ENCODE results near the gene TMEM117. TPM values are rescaled to one million over a fixed set of nuclear protein-coding genes. Genes with fewer than 3 reads are reported as not detected.

TMEM117 gene
- total RNA-seq, 1 donor from 2014 or later = 3.8 TPM

DNA sequence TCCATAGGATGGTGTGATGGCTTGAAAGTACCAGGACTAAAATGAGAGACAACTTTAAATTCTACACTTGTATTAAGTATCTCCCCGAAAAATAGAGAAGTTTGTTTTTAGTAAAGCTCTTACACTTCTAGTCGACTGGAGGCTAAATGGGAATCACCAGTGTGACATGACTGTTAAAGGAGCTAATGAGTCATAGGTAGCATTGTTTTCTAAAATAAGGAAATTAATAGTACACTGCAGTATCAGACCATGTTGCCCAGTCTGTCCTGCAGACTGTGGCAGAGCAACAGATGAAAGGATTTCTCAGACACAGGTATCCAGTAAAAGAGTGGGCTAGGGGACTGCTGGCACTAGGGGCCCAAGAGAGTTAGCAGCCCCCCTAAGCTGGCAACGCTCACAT is 140.1 kb downstream of the TMEM117 start:
- H3K4me3 ChIP-seq (ENCODE audit: low read depth, low read length) = no peak overlapping the region
- TF ChIP-seq, protein P1, sequence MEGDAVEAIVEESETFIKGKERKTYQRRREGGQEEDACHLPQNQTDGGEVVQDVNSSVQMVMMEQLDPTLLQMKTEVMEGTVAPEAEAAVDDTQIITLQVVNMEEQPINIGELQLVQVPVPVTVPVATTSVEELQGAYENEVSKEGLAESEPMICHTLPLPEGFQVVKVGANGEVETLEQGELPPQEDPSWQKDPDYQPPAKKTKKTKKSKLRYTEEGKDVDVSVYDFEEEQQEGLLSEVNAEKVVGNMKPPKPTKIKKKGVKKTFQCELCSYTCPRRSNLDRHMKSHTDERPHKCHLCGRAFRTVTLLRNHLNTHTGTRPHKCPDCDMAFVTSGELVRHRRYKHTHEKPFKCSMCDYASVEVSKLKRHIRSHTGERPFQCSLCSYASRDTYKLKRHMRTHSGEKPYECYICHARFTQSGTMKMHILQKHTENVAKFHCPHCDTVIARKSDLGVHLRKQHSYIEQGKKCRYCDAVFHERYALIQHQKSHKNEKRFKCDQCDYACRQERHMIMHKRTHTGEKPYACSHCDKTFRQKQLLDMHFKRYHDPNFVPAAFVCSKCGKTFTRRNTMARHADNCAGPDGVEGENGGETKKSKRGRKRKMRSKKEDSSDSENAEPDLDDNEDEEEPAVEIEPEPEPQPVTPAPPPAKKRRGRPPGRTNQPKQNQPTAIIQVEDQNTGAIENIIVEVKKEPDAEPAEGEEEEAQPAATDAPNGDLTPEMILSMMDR (conservative IDR thresholded peaks at IDR 0.05; ENCODE audit: low read depth, low read length) = no peak
- DNase-seq (ENCODE audit: low read depth) = no peak

- TF ChIP-seq, protein P1 (conservative IDR thresholded peaks at IDR 0.05; ENCODE audit: low read depth, low read length) = no peak
- H3K4me3 ChIP-seq (ENCODE audit: low read depth, low read length) = no peak overlapping the region
- no peak for DNase-seq (ENCODE audit: low read depth)
These were observed 142.7 kb downstream of the TMEM117 start for GRCh38 chr12:43978556-43978955.

DNA sequence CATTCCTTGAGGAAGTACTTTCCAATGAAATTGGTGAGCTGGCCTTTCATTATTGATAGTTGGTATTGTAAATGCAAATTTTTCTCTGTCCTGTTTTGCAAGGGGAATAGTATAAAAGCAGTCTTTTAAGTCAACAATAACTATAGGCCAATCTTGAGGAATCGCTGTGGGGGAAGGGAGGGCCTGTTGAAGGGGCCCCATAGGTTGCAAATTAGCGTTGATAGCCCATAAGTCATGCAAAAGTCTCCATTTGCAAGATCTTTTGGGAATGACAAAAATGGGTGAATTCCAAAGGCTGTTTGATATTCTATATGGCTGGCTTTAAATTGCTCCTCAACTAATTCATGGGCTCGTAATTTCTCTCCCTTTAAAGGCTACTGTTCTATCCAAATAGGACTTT is 143.6 kb downstream of the TMEM117 start:
- TF ChIP-seq, protein P1 (conservative IDR thresholded peaks at IDR 0.05; ENCODE audit: low read depth, low read length) = no peak
- no peak for DNase-seq (ENCODE audit: low read depth)
- no peak overlapping the region for H3K4me3 ChIP-seq (ENCODE audit: low read depth, low read length)

DNA sequence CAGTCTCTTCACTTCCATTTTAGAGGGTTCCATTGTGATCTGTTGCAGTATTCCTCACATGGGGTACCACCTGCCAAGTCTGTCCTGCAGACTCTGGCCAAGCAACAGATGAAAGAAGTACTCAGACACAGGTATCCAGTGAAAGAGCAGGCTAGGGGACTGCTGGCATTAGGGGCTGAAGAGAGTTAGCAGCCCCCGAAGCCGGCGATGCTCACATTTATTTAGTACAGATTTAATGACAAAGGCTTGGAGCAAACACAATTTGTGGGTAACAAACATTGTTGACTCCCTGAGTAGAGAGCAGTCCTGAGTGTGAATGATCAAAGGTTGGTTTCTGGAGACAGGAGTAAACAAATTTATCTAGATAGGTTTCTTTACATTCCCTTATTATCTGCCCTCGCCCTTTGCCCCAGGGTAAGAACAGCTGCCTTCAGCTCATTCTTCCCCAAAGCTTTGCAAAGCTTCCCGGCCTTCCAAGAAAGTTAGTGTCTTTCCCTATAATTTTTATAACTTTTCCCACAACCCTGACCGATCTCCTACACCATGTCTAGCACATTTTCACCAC is 144.8 kb downstream of the TMEM117 start:
- DNase-seq (ENCODE audit: low read depth) = no peak

DNA sequence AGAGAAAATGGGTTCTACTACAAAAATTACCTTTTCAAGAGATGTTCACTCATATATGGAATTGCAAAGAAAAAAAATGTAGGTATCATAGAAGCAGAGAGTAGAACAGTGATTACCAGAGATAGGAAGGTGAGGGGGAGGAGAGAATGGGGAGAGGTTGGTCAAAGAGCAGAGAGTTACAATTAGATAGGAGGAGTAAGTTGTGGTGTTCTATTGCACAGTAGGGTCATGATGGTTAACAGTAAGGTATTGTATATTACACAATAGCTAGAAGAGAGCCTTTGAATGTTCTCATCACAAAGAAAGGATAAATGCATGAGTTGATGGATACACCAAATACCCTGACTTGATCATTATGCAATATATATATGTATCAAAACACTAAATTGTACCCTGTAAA is 145.8 kb downstream of the TMEM117 start:
- DNase-seq (ENCODE audit: low read depth) = no peak
- no peak overlapping the region for H3K4me3 ChIP-seq (ENCODE audit: low read depth, low read length)
- TF ChIP-seq, protein P1 (conservative IDR thresholded peaks at IDR 0.05; ENCODE audit: low read depth, low read length) = no peak

More for the DNA sequence above, 144.8 kb downstream of the TMEM117 start:
- H3K4me3 ChIP-seq (ENCODE audit: low read depth, low read length) = no peak overlapping the region
- TF ChIP-seq, protein P1 (conservative IDR thresholded peaks at IDR 0.05; ENCODE audit: low read depth, low read length) = no peak

GRCh38 chr12:43982544-43982943 is 146.7 kb downstream of the TMEM117 start:
- DNase-seq (ENCODE audit: low read depth) = no peak
- no peak overlapping the region for H3K4me3 ChIP-seq (ENCODE audit: low read depth, low read length)
- TF ChIP-seq, protein P1 (conservative IDR thresholded peaks at IDR 0.05; ENCODE audit: low read depth, low read length) = no peak

GRCh38 chr12:43988838-43989560 is 153.1 kb downstream of the TMEM117 start:
- DNase-seq (ENCODE audit: low read depth) = no peak
- no peak overlapping the region for H3K4me3 ChIP-seq (ENCODE audit: low read depth, low read length)

More at GRCh38 chr12:43988838-43989560, 153.1 kb downstream of the TMEM117 start:
- TF ChIP-seq, protein P1 (conservative IDR thresholded peaks at IDR 0.05; ENCODE audit: low read depth, low read length) = no peak
